OCI-LY1 (cell line): ENCODE data around the gene DND1.
"Not testable (repeated sequence)": the region's sequence is repeated elsewhere in the genome, so short reads cannot be mapped to it uniquely, and the experiment has no call there.

Experiments
- EZH2 ChIP-seq: fragments of 200-600 bp; sonication (generic), shearing (Covaris generic); IDR thresholded peaks from 2 replicates; pipeline ENCODE4 v1.8.0; 2017; ENCODE audit warnings: borderline replicate concordance, mixed run types, mild to moderate bottlenecking, antibody characterized with exemption, low read length, moderate library complexity, mixed read lengths
- TF ChIP-seq, protein P1 (sequence below): fragments of 200-600 bp; sonication (generic), shearing (Covaris generic); IDR thresholded peaks from 2 replicates; pipeline ENCODE4 v1.5.1; 2017; ENCODE audit warnings: mild to moderate bottlenecking, antibody characterized with exemption, low read length, moderate library complexity, mixed read lengths

DNA sequence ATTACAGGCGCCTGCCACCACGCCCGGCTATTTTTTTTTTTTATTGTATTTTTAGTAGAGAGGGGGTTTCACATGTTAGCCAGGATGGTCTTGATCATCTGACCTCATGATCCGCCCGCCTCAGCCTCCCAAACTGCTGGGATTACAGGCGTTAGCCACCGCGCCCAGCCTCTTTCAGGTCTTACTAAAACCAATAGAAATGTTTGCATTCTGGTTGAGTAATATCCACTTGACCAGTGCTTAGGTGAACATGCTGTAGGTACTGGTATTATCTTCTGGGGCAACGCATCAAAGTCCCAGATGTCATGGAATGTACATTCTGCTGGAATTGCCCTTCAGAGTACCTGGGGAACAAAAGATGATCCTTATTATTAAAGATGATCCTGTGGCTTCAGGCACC is 35.4 kb upstream of the DND1 start:
- TF ChIP-seq, protein P1, sequence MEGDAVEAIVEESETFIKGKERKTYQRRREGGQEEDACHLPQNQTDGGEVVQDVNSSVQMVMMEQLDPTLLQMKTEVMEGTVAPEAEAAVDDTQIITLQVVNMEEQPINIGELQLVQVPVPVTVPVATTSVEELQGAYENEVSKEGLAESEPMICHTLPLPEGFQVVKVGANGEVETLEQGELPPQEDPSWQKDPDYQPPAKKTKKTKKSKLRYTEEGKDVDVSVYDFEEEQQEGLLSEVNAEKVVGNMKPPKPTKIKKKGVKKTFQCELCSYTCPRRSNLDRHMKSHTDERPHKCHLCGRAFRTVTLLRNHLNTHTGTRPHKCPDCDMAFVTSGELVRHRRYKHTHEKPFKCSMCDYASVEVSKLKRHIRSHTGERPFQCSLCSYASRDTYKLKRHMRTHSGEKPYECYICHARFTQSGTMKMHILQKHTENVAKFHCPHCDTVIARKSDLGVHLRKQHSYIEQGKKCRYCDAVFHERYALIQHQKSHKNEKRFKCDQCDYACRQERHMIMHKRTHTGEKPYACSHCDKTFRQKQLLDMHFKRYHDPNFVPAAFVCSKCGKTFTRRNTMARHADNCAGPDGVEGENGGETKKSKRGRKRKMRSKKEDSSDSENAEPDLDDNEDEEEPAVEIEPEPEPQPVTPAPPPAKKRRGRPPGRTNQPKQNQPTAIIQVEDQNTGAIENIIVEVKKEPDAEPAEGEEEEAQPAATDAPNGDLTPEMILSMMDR: not testable (repeated sequence)
- not testable (repeated sequence) for TF ChIP-seq EZH2
